ENCODE data around the gene PTPN5.

PTPN5 gene

GRCh38 chr11:18699848-18700261 lies 91.7 kb downstream of the PTPN5 start:
- Histone ChIP-seq H3K27me3 (no peaks in the 10 kb centered on the region), H3K4me1 (no peaks in the 10 kb centered on the region), H3K4me3 (ENCODE audit: low read depth, low read length) (no peak overlapping the region), H3K36me3 (no peaks in the 10 kb centered on the region), H3K9me3 (no peaks in the 10 kb centered on the region)
- no peak for TF ChIP-seq CTCF (IDR thresholded peaks at IDR 0.05; ENCODE audit: low read depth, low read length)
- DNase-seq, result no peak

GRCh38 chr11:18699269-18699596 lies 92.4 kb downstream of the PTPN5 start:
- no peak for TF ChIP-seq CTCF (IDR thresholded peaks at IDR 0.05; ENCODE audit: low read depth, low read length)
- peak overlapping the region; percentile 57 for H3K4me3 ChIP-seq (ENCODE audit: low read depth, low read length)
- H3K4me1 ChIP-seq, result no peaks in the 10 kb centered on the region
- no peaks in the 10 kb centered on the region for H3K27me3 ChIP-seq
- H3K9me3 ChIP-seq, result no peaks in the 10 kb centered on the region
- no peak for DNase-seq
- H3K36me3 ChIP-seq, result no peaks in the 10 kb centered on the region

GRCh38 chr11:18698341-18699268 lies 93.0 kb downstream of the PTPN5 start, which contains the start of gene TMEM86A:
Gene TMEM86A (plus strand): TSS chr11:18698779. CDS start chr11:18698887, 108 bp downstream.
- H3K27me3 ChIP-seq, result no peaks in the 10 kb centered on the region
- H3K4me1 ChIP-seq, result no peaks in the 10 kb centered on the region
- no peak for TF ChIP-seq CTCF (IDR thresholded peaks at IDR 0.05; ENCODE audit: low read depth, low read length)
- H3K36me3 ChIP-seq, result no peaks in the 10 kb centered on the region
- no peaks in the 10 kb centered on the region for H3K9me3 ChIP-seq
- DNase-seq, result peak; percentile 87
- peak within 1 kb of the TSS; percentile 57 for H3K4me3 ChIP-seq (ENCODE audit: low read depth, low read length)

GRCh38 chr11:18697576-18697975 lies 94.0 kb downstream of the PTPN5 start:
- no peak overlapping the region for H3K4me3 ChIP-seq (ENCODE audit: low read depth, low read length)
- no peak for DNase-seq
- TF ChIP-seq CTCF (IDR thresholded peaks at IDR 0.05; ENCODE audit: low read depth, low read length), result no peak
- no peaks in the 10 kb centered on the region for H3K4me1 ChIP-seq
- no peaks in the 10 kb centered on the region for H3K27me3 ChIP-seq
- H3K36me3 ChIP-seq, result no peaks in the 10 kb centered on the region
- H3K9me3 ChIP-seq, result no peaks in the 10 kb centered on the region

GRCh38 chr11:18696638-18697225 lies 94.9 kb downstream of the PTPN5 start:
- Histone ChIP-seq H3K9me3 (no peaks in the 10 kb centered on the region), H3K36me3 (no peaks in the 10 kb centered on the region), H3K4me1 (no peaks in the 10 kb centered on the region), H3K27me3 (no peaks in the 10 kb centered on the region), H3K4me3 (ENCODE audit: low read depth, low read length) (no peak overlapping the region)
- TF ChIP-seq CTCF (IDR thresholded peaks at IDR 0.05; ENCODE audit: low read depth, low read length), result no peak
- no peak for DNase-seq
